OCI-LY7 (cell line): Measurements from ENCODE around the gene LRP10. TPM values are rescaled to one million over a fixed set of nuclear protein-coding genes. Genes with fewer than 3 reads are reported as not detected.

Experiments
- BruUV-seq: library from RNA; stranded (reverse); fragments of 400-500 nt; replicated peaks from 2 replicates; lab custom pipeline; 2021; lab: Mats Ljungman, UMichigan
- CTCF ChIA-PET: fragments of 300-600 bp; sonication (Branson Sonifier 250); formaldehyde crosslinking; loops from one replicate; lab custom pipeline; 2022; ENCODE audit warnings: antibody characterized with exemption; ENCODE audit not compliant: unreplicated experiment; lab: Charles Lee
- POLR2A ChIA-PET: fragments of 300-600 bp; sonication (Branson Sonifier 250); formaldehyde crosslinking; loops from one replicate; lab custom pipeline; 2022; ENCODE audit warnings: antibody characterized with exemption; lab: Charles Lee
- DNase-seq: peaks from one replicate; pipeline ENCODE4 v3.0.0-alpha.2; 2015; ENCODE audit warnings: low spot score
- H2AFZ ChIP-seq: fragments of 200-600 bp; sonication (generic), shearing (Covaris generic); 2 replicates; pipeline ENCODE4 v1.6.1; 2014; ENCODE audit warnings: mild to moderate bottlenecking, antibody characterized with exemption, low read length, moderate library complexity
- H3K27ac ChIP-seq: fragments of 200-600 bp; sonication (generic); 2 replicates; pipeline ENCODE4 v1.5.1; 2014; ENCODE audit warnings: mixed run types, low read depth, mild to moderate bottlenecking, moderate library complexity, low read length, inconsistent platforms; ENCODE audit not compliant: poor library complexity, severe bottlenecking
- H3K36me3 ChIP-seq: fragments of 200-600 bp; sonication (generic); 2 replicates; pipeline ENCODE4 v1.6.1; 2014; ENCODE audit warnings: mild to moderate bottlenecking, antibody characterized with exemption, low read length, moderate library complexity, mixed read lengths; ENCODE audit not compliant: insufficient read depth
- H3K4me1 ChIP-seq: fragments of 200-600 bp; sonication (generic); 2 replicates; pipeline ENCODE4 v1.5.1; 2014; ENCODE audit warnings: mild to moderate bottlenecking, low read length; ENCODE audit not compliant: insufficient read depth, poor library complexity, severe bottlenecking
- H3K4me2 ChIP-seq: fragments of 200-600 bp; sonication (generic); 2 replicates; pipeline ENCODE4 v1.6.1; 2014; ENCODE audit warnings: mild to moderate bottlenecking, low read length
- H3K4me3 ChIP-seq: fragments of 200-600 bp; sonication (generic); 2 replicates; pipeline ENCODE4 v1.5.1; 2014; ENCODE audit warnings: mild to moderate bottlenecking, low read depth, low read length; ENCODE audit not compliant: poor library complexity, severe bottlenecking
- H3K79me2 ChIP-seq: fragments of 200-600 bp; sonication (generic); 2 replicates; pipeline ENCODE4 v1.6.1; 2016; ENCODE audit warnings: low read depth, mild to moderate bottlenecking, low read length, moderate library complexity, mixed read lengths; ENCODE audit not compliant: insufficient read depth
- H3K9me2 ChIP-seq: fragments of 200-600 bp; sonication (generic); 2 replicates; pipeline ENCODE4 v1.6.1; 2016; ENCODE audit warnings: mild to moderate bottlenecking, low read length, mixed read lengths; ENCODE audit not compliant: insufficient read depth
- H3K9me3 ChIP-seq: fragments of 200-600 bp; sonication (generic); 2 replicates; pipeline ENCODE4 v1.6.1; 2014; ENCODE audit warnings: mild to moderate bottlenecking, mixed run types, low read length, mixed read lengths
- H4K20me1 ChIP-seq: fragments of 200-600 bp; sonication (generic); 2 replicates; pipeline ENCODE4 v1.6.1; 2014; ENCODE audit warnings: mild to moderate bottlenecking, antibody characterized with exemption, low read length, moderate library complexity, mixed read lengths; ENCODE audit not compliant: insufficient read depth
- CTCF ChIP-seq: fragments of 200-600 bp; sonication (generic); conservative IDR thresholded peaks from 2 replicates; pipeline ENCODE4 v1.5.1; 2014; ENCODE audit warnings: mild to moderate bottlenecking, antibody characterized with exemption, low read length, moderate library complexity, mixed read lengths
- EZH2phosphoT487 ChIP-seq: fragments of 200-600 bp; sonication (generic); IDR thresholded peaks from 2 replicates; pipeline ENCODE4 v1.6.1; 2018; ENCODE audit warnings: low read depth, borderline replicate concordance, mild to moderate bottlenecking, mixed run types, antibody characterized with exemption, low read length, moderate library complexity, mixed read lengths
- intact Hi-C: fragments of 100-400 bp; cut with micrococcal nuclease; formaldehyde crosslinking; loops from one replicate; pipeline ENCODE4 v1.10.0; 2022; ENCODE audit not compliant: unreplicated experiment
- total RNA-seq, 2 experiments: library from RNA; depleted of rRNA in 1 of 2; stranded (reverse); fragments of >200 nt in 1 of 2; shearing (Covaris generic) in 1 of 2; gene quantifications; 2 replicates each; pipeline ENCODE4 v1.2.3, GENCODE V29; 2014 to 2022

Gene LRP10
- total RNA-seq, 2 experiments from 2014 or later = 25.5 to 55.1 TPM

- intact Hi-C loops = no loop called here
- Histone ChIP-seq H3K79me2 (peaks cover 36% of the 10 kb centered on the region), H3K9me3 (no peaks in the 10 kb centered on the region), H4K20me1 (no peaks in the 10 kb centered on the region), H3K27ac (peak overlapping the region; percentile 70), H3K4me3 (no peak overlapping the region), H2AFZ (no peak overlapping the region), H3K4me2 (peak overlapping the region; percentile 76; the same call in 1 of the 2 replicates), H3K9me2 (no peaks in the 10 kb centered on the region), H3K36me3 (peaks cover 71% of the 10 kb centered on the region), H3K4me1 (peaks cover 36% of the 10 kb centered on the region)
- no peak for DNase-seq
- TF ChIP-seq CTCF (no peak), EZH2phosphoT487 (no peak)
- BruUV-seq = no TSS peak
- POLR2A ChIA-PET = interaction anchor here (0.9 to 5.5 kb wide), 2 partner anchors 8 to 70 kb away, joined by 3 to 61 read pairs; partner anchors contain the start of gene RBM23
- CTCF ChIA-PET = no interaction called here
These were observed 54.0 kb downstream of the LRP10 start for GRCh38 chr14:22925513-22925912.

- Histone ChIP-seq H3K36me3 (peaks cover 63% of the 10 kb centered on the region), H3K4me1 (peaks cover 32% of the 10 kb centered on the region), H3K27ac (peak overlapping the region; percentile 70), H4K20me1 (no peaks in the 10 kb centered on the region), H2AFZ (no peak overlapping the region), H3K9me3 (no peaks in the 10 kb centered on the region), H3K9me2 (no peaks in the 10 kb centered on the region), H3K4me2 (peak overlapping the region; percentile 76), H3K4me3 (peak overlapping the region; percentile 91), H3K79me2 (peaks cover 36% of the 10 kb centered on the region)
- intact Hi-C loops = no loop called here
- peak; percentile 74 for DNase-seq
- POLR2A ChIA-PET = interaction anchor here (0.9 to 5.5 kb wide), 2 partner anchors 9 to 69 kb away, joined by 3 to 61 read pairs; partner anchors contain the start of gene RBM23
- TF ChIP-seq EZH2phosphoT487 (no peak), CTCF (no peak; the same call in 1 of the 2 replicates)
- CTCF ChIA-PET = no interaction called here
- no TSS peak for BruUV-seq
These were observed 54.8 kb downstream of the LRP10 start for GRCh38 chr14:22926316-22926715.
